MM.1S (cell line): ENCODE results near the gene PFDN1.
A peak's percentile ranks its signal among the peaks of the same experiment; 100 is the strongest.

Experiments
- DNase-seq: peaks from one replicate; pipeline ENCODE4 v3.0.0-alpha.2; 2015
- H2AFZ ChIP-seq: fragments of 300-600 bp; sonication (generic); 2 replicates; pipeline ENCODE4 v1.6.0; 2016; ENCODE audit warnings: antibody characterized with exemption, low read length
- H3F3A ChIP-seq: fragments of 300-600 bp; sonication (generic); 2 replicates; pipeline ENCODE4 v1.6.1; 2016; ENCODE audit warnings: mild to moderate bottlenecking, antibody characterized with exemption, low read length, moderate library complexity, mixed read lengths; ENCODE audit not compliant: insufficient read depth
- H3K27ac ChIP-seq: fragments of 300-600 bp; sonication (generic); 2 replicates; pipeline ENCODE4 v1.5.1; 2016; ENCODE audit warnings: mild to moderate bottlenecking, low read length
- H3K27me3 ChIP-seq: fragments of 300-600 bp; sonication (generic); replicated peaks from 2 replicates; pipeline ENCODE4 v1.6.0; 2016; ENCODE audit warnings: low read length; ENCODE audit not compliant: insufficient read depth
- H3K36me3 ChIP-seq: fragments of 300-600 bp; sonication (generic); replicated peaks from 2 replicates; pipeline ENCODE4 v1.6.1; 2016; ENCODE audit warnings: mild to moderate bottlenecking, low read length, mixed read lengths; ENCODE audit not compliant: insufficient read depth
- H3K4me1 ChIP-seq: fragments of 300-600 bp; sonication (generic); 2 replicates; pipeline ENCODE4 v1.6.1; 2016; ENCODE audit warnings: low read length, mixed read lengths
- H3K4me2 ChIP-seq: fragments of 300-600 bp; sonication (generic); 2 replicates; pipeline ENCODE4 v1.6.0; 2016; ENCODE audit warnings: low read depth, low read length
- H3K4me3 ChIP-seq: fragments of 300-600 bp; sonication (generic); 2 replicates; pipeline ENCODE4 v1.5.1; 2016; ENCODE audit warnings: low read length, mixed read lengths
- H3K79me2 ChIP-seq: fragments of 300-600 bp; sonication (generic); 2 replicates; pipeline ENCODE4 v1.6.1; 2016; ENCODE audit warnings: mixed run types, low read length, mixed read lengths
- H3K9ac ChIP-seq: fragments of 300-600 bp; sonication (generic); 2 replicates; pipeline ENCODE4 v1.6.1; 2016; ENCODE audit warnings: low read length, mixed read lengths
- H3K9me2 ChIP-seq: fragments of 300-600 bp; sonication (generic); replicated peaks from 2 replicates; pipeline ENCODE4 v1.6.1; 2016; ENCODE audit warnings: mild to moderate bottlenecking, low read length, mixed read lengths; ENCODE audit not compliant: insufficient read depth
- H3K9me3 ChIP-seq: fragments of 300-600 bp; sonication (generic); replicated peaks from 2 replicates; pipeline ENCODE4 v1.6.1; 2016; ENCODE audit warnings: mild to moderate bottlenecking, low read length, mixed read lengths; ENCODE audit not compliant: insufficient read depth
- H4K20me1 ChIP-seq: fragments of 300-600 bp; sonication (generic); 2 replicates; pipeline ENCODE4 v1.6.1; 2016; ENCODE audit warnings: mild to moderate bottlenecking, low read length, moderate library complexity, mixed read lengths; ENCODE audit not compliant: insufficient read depth
- CTCF ChIP-seq: fragments of 300-600 bp; sonication (generic); IDR thresholded peaks from 2 replicates; pipeline ENCODE4 v1.5.1; 2016; ENCODE audit warnings: antibody characterized with exemption, low read length, mixed read lengths
- EZH2 ChIP-seq: fragments of 300-600 bp; sonication (generic); optimal IDR thresholded peaks from 2 replicates; pipeline ENCODE3; 2017; ENCODE audit warnings: low read depth, mild to moderate bottlenecking, antibody characterized with exemption, low read length, mixed read lengths
- EZH2phosphoT487 ChIP-seq: fragments of 300-600 bp; sonication (generic); IDR thresholded peaks from 2 replicates; pipeline ENCODE4 v1.6.1; 2018; ENCODE audit warnings: antibody characterized with exemption, low read length

The PFDN1 gene

GRCh38 chr5:140287801-140288521 lies 14.9 kb downstream of the PFDN1 start:
- Histone ChIP-seq H2AFZ (no peak overlapping the region), H3K9ac (no peak overlapping the region), H3K4me3 (no peak overlapping the region), H3K79me2 (peaks cover 77% of the 10 kb centered on the region), H3K4me2 (no peak overlapping the region), H3K27me3 (no peaks in the 10 kb centered on the region), H3K9me2 (no peaks in the 10 kb centered on the region), H3K4me1 (peaks cover 14% of the 10 kb centered on the region), H3K27ac (no peak overlapping the region), H3F3A (peaks cover 13% of the 10 kb centered on the region), H3K36me3 (no peaks in the 10 kb centered on the region), H3K9me3 (no peaks in the 10 kb centered on the region), H4K20me1 (0 out of 2 replicates have a peak, but pooled peaks cover 3% of the 10 kb centered on the region)
- DNase-seq, result no peak
- TF ChIP-seq EZH2phosphoT487 (no peak), EZH2 (no peak), CTCF (no peak)

- H3K9me2 ChIP-seq, result no peaks in the 10 kb centered on the region
- no peak overlapping the region for H3K27ac ChIP-seq
- H3K4me1 ChIP-seq, result peaks cover 14% of the 10 kb centered on the region
- H3K27me3 ChIP-seq, result no peaks in the 10 kb centered on the region
- no peak overlapping the region for H3K4me2 ChIP-seq
- DNase-seq, result no peak
- no peak for TF ChIP-seq EZH2
- no peak for TF ChIP-seq CTCF
- no peak for TF ChIP-seq EZH2phosphoT487
- H4K20me1 ChIP-seq, result 0 out of 2 replicates have a peak, but pooled peaks cover 3% of the 10 kb centered on the region
- no peaks in the 10 kb centered on the region for H3K9me3 ChIP-seq
- H3K79me2 ChIP-seq, result peaks cover 72% of the 10 kb centered on the region
- peaks cover 13% of the 10 kb centered on the region for H3F3A ChIP-seq
- no peaks in the 10 kb centered on the region for H3K36me3 ChIP-seq
- H3K4me3 ChIP-seq, result no peak overlapping the region
- H2AFZ ChIP-seq, result no peak overlapping the region
- H3K9ac ChIP-seq, result no peak overlapping the region
These were observed 16.5 kb downstream of the PFDN1 start for GRCh38 chr5:140286424-140286823.

GRCh38 chr5:140284013-140284412 lies 18.9 kb downstream of the PFDN1 start:
- Histone ChIP-seq H3K27ac (no peak overlapping the region), H3K9me2 (no peaks in the 10 kb centered on the region), H3K36me3 (no peaks in the 10 kb centered on the region), H4K20me1 (0 out of 2 replicates have a peak, but pooled peaks cover 3% of the 10 kb centered on the region), H3K4me2 (peak overlapping the region; percentile 59; the same call in 1 of the 2 replicates), H3K4me1 (peaks cover 14% of the 10 kb centered on the region), H3K79me2 (peaks cover 49% of the 10 kb centered on the region), H3K9me3 (no peaks in the 10 kb centered on the region), H2AFZ (no peak overlapping the region), H3K4me3 (no peak overlapping the region), H3F3A (peaks cover 13% of the 10 kb centered on the region), H3K9ac (no peak overlapping the region), H3K27me3 (no peaks in the 10 kb centered on the region)
- TF ChIP-seq EZH2 (no peak), CTCF (no peak), EZH2phosphoT487 (no peak)
- no peak for DNase-seq
